Peyer's patch (tissue), 4 donors: ENCODE results near the gene ZHX3.

Experiments
- CTCF ChIP-seq, 6 experiments: fragments of 450-650 bp in 4 of 6; fragments of 200-600 bp in 2 of 6; sonication (generic) in 1 of 6; IDR thresholded peaks; one replicate each; pipeline ENCODE4 v1.5.1; 2017 to 2019; ENCODE audit warnings: antibody characterized with exemption in 6 of 6, mild to moderate bottlenecking in 3 of 6, moderate library complexity in 1 of 6
- POLR2A ChIP-seq, 2 donors: fragments of 450-650 bp; IDR thresholded peaks; one replicate each; pipeline ENCODE4 v1.5.1; 2017; ENCODE audit warnings: antibody characterized with exemption in 2 of 2, mild to moderate bottlenecking in 2 of 2, moderate library complexity in 2 of 2

- no peak for TF ChIP-seq CTCF (IDR thresholded peaks at IDR 0.05)
- TF ChIP-seq POLR2A (IDR thresholded peaks at IDR 0.05) = no peak
These were observed 46.8 kb upstream of the ZHX3 start for GRCh38 chr20:41364236-41364855.
